NCI-H446 (cell line): ENCODE measurements around the gene PTPN18.

ENCODE experiments used
- DNase-seq, 2 experiments: peaks; one replicate each; lab custom pipeline; 2025; lab: John Stamatoyannopoulos, UW

The PTPN18 gene

DNA sequence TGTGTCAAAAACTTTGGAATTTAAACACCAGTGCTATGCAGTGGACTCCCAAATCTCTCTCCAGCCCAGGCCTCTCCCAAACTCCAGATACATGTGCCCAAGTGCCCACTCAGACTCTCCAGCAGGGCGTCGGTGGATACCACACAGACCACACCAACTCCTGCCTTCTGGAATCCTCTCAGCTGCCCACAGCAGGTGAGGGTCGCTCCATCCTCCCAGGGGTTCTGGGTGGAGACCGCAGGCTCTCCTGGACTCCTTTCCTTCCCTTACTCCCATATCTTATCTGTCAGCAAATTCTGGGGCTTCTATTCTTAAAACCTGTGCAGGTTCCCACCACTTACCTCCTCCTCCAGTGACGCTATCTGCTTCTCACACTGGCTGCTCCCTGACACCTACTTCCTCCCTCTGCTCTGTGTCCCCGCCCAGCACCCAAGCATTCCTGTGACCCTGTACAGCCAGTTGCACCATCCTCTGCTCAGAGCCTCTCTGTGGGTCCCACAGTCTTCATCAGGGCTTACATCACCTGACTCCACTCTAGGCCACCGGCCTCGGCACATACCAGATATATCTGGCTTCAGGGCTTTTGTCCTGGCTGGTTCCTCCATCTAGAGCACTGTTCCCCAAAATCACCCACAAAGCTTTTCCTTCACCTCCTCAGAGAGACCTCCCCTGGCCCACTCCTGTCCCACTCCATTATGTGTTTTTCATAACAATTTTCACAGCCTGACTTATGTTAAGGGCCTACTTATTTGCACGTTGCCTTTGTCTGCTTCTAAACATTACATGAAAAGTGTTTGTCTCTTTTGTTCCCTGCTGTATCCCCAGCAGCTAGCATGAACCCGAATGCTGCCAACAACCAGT lies 15.7 kb upstream of the PTPN18 start:
- DNase-seq: no peak

DNA sequence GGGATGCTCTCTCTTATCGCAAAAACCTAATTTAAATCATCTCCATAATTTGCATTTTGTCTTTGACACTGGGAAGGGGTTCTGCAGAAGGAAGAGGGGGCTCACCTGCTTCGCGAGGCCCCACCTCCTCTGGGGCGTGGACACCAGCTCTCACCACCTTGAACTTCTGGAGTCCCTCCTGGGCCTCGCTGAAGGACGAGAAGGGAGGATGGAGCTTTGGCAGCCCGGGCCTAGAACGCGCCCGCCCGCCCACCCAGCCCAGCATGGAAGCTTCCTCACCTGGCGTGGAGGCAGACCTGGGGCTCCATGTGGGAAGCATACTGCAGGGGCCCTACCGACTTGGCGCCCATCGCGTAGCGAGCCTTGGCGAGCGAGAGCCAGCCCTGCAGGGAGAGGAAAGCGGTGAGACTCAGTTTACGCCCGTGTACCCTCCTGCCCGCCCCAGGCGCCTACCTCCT lies 14.3 kb upstream of the PTPN18 start:
- DNase-seq: no peak

DNA sequence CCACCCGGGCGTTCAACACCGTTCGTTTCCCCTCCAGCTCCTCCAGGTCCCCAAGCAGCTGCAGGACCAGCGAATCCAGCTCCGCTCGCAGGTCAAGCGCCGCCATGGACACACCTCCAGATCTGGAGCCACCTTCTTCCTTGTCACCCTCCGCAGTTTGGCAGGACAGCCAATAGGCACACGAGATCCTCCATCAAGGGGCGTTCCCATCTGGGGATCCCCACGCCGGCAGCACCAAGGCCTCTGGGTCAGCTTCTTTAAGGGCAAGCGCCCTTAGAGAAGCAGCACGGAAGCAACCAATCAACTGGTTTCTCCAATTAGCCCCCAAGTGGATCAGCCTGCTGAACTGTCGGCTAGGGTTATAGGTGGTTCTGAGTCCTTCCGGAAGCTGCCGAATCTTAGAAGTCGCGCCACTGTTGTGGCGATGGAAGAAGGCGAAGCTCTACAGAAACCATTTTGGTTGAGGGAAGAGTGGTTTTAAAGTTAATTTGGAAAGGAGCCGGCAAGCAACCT lies 13.8 kb upstream of the PTPN18 start:
- peak; percentile 85 to 88 for DNase-seq

DNA sequence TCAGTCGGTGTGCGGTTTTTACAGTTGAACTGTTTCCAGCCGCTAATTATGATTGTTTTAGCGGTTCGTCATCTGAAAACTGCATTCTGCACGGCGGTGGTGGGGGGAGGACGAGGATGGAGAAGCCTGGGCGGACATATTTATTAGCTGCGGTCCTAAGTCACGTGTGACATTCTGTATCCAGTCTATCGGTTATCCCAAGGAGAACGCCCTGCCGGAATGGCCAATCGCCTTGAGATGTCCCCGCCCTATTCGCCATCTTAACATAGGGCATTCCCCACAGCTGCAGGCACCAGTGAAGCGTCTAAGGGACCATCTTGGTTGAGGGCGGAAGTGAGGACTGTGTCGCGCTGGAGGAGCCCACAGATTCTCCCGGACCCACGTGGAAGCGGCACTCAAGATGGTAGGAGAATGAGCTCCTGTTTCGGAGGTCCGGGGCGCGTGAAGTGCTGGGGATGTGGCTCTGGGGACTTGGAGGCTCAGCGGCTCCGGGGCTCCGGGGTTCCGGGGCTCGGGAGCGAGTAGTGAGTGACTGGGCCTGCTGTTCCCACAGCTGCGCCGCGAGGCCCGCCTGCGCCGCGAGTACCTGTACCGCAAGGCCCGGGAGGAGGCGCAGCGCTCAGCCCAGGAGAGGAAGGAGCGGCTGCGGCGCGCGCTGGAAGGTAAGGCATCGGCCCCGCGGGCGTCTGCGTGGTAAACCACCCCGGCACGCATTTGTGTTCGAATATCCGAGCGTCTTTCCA lies 13.2 kb upstream of the PTPN18 start, which contains the start of gene IMP4:
TSS of gene IMP4 (plus strand) at position 365 of the 743 bp plus-strand sequence. CDS start at position 401, 36 bp downstream.
- peak; percentile 94 to 97 for DNase-seq

DNA sequence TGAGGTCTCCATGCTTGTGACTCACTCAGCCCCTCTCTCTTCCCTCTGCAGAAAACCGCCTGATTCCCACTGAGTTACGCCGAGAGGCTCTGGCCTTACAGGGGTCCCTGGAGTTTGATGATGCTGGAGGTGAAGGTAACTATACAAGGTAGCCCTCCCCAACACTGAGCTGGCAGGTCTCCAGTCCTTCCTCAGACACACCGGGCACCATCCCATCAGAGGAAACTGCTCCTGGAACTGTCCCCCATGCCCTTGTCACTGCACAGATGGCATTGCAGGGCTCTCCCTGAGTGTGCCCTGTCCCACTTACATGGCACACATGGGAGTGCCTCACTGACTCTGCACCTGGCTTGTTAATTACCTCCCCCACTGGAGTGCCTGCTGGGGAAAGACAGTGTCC lies 11.3 kb upstream of the PTPN18 start:
- DNase-seq: no peak

DNA sequence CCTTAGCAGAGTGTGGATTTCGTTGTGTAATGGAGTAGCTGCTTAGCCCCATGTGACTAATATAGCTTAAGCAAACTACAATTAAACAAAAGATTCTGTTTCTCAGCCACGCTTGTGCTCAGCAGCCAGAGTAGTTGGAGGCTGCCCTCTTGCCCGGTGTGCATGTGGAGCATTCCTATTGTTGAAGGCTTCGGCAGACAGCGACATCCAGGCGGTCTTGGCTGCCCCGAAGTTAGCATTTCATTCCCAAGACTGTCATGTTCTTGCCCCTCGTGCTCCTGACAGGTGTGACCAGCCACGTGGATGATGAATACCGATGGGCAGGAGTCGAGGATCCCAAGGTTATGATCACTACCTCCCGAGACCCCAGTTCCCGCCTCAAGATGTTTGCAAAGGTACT lies 10.8 kb upstream of the PTPN18 start:
- no peak for DNase-seq

DNA sequence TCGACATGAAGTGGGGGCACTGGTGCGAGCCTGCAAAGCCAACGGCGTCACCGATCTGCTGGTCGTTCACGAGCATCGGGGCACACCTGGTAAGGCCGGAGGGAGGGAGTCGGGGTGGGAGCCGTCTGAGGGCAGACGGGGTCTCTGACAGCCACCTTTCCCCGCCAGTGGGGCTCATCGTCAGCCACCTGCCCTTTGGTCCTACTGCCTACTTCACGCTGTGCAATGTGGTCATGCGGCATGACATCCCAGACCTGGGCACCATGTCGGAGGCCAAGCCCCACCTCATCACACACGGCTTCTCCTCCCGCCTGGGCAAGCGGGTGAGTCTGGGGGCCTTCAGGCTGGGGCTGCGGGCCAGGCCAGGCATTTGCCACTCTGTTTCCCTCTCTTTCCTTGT lies 10.2 kb upstream of the PTPN18 start:
- DNase-seq: no peak

DNA sequence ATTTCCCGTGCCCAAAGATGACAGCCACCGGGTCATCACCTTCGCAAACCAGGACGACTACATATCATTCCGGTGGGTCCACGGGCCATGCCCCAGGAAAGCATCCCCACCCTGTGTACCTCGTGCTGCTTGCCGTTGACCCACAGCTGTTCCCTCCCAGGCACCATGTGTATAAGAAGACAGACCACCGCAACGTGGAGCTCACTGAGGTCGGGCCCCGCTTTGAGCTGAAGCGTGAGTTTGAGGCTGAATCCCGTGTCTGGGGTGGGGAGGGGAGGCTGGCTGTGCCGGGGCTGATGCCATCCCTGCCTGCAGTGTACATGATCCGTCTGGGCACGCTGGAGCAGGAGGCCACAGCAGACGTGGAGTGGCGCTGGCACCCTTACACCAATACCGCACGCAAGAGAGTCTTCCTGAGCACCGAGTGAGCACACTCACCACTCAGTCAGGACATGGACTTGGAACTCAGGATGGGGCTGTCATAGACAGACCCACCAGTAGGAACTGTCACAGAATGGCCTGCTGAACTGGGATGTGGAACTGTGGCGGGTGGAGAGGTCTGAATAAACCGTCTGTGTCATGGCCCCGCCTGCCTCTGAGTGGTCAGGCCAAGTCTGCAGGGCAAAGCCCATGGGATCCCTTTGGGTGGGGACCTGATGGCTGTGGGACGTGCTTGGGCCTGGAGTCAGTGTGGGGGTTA lies 9.7 kb upstream of the PTPN18 start:
- DNase-seq: no peak

DNA sequence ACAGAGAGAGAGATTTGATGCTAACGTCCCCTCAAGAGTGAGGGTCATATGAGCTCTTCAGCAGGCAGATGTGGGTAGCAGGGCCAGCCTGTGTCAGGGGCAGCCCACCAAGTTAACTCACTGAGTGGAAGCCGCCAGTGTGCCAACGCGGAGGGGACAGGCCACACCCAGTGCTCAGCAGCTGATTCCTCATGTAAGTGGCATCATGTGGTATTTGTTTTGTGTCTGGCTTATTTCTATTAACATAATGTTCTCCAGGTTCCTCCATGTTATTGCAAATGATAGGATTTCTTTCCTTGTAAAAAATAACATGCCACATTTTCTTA lies 9.2 kb upstream of the PTPN18 start:
- no peak for DNase-seq

DNA sequence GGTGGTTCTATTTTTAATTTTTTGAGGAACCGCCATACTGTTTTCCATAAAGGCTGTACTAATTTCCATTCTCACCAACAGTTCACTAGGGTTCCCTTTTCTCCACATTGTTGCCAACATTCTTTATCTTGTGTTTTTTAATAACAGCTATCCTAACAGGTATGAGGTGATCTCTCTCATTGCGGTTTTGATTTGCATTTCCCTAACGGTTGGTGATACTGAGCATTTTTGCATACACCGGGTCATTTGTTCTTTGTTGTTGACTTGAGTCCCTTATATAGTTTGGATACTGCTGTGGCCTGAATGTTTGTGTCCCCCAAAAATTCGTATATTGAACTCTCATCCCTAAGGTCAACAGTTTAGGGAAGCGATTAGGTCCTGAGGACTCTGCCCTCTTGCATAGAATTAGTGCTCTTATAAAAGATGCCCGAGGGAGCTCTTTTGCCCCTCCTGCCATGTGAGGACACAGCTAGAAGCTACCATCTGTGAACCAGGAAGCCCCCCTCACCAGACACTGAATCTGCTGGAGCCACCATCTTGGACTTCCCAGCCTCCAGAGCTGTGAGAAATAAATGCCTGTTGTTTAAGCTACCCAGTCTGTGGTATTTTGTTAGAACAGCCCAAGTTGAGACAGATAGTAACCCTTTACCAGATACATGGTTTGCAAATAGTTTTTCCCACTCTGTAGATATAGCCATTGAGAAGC lies 8.5 kb upstream of the PTPN18 start:
- DNase-seq: no peak

DNA sequence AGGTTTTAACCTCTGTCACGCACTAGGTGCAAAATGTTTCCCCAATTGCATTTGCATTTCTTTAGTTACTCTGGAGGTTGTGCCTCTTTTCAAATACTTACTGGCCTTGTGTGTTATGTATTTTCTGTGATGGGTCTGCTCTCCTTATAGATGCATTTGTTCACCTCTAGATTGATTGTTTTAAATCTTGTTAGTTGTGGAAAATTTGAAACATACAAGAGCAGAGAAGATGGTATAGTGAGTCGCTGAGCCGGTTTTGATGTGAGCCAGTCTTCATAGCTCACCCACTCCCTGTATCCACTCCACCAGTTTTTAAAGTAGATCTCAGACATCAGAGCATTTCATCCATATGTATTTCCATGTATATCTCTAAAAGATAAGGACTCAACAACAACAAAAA lies 6.7 kb upstream of the PTPN18 start:
- no peak for DNase-seq

DNA sequence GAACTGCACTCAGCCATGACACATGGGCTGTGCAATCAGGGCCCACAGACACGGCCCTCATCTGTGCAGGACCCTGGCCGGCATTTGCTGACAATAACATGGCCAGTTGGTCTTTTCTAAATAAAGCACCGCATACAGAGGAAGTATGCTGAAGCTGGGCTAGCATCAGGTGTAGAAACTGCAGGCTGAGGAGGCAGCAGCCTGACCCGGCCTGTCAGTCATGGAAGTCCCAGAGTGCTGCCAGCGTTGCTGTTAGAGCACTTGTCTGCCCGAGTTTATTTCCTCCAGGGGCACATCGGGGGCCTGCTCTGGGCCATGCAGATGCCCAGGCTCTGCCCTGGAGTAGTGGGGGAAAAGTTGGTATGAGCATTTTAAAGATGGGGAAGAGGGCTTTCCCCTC lies 4.1 kb upstream of the PTPN18 start:
- no peak for DNase-seq

DNA sequence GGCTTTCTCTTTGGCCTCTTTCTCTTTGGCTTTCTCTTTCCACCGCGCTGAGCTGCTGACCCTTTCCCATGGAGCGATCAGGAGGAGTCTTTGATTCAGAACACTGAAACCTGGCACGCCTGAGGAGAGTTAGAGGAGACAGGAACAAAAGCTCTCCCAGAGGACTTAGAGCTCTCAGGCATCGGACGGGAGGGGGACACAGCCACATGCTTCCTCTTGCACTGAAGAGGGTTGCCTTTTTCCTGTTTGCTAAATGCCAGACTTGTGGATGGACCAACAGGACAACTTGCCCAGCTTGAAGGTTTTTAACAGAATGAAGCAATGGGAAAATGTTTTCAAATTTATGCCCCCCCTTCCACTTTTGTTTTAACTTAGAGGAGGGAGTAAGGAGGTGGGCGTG lies 3.6 kb upstream of the PTPN18 start:
- no peak for DNase-seq

DNA sequence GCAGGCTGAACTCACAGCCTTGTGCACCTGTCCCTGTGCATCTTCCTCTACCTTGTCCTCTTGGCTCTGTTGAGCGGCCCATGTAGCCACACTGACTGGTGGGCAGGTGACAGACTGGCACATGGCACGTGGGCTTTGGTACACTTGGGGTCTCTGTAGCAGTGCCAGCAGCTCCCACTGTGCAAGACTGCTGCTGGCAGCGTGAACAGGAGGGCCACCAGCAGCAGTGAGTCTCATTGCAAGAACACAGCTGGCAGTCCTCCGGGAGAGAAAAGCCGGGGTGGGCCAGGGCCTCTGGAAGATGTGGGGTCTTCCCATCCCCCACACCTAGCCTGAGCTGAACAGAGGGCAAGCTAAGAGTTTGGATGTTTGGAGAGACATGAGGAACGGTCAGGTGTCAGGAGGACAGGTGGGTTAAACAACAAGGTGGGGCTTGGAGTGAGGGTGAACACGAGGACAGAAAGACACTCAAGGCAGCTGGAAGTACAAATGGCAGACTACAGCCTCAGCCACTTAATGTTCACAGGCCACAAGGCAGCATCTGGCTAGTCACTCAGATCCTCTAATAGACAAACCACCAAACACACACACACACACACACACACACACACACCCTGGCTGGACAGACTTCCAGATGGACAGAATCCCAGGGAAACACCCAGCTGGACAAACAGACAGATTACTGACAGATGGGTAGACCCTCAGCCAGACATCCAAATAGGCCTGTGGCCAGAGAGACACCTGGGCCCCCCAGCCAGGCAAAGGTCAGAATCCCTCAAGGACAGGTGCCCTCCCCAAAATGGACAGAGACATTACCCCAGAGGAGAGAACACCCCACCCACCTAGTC lies 2.3 kb upstream of the PTPN18 start:
- DNase-seq: no peak

DNA sequence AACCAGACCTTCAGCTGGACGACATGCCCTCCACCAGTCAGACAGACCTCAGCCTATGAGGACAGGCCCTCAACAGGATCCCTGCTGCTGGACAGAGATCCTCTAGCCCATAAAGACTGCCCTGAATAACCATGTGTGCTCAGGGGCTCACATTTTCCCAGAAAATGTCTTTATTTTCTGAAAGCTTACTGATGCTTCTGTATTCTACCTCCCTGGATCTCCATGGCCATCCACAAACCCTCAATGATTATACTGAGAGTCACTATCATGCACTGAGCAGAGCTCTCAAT lies 1.8 kb upstream of the PTPN18 start:
- DNase-seq: no peak

DNA sequence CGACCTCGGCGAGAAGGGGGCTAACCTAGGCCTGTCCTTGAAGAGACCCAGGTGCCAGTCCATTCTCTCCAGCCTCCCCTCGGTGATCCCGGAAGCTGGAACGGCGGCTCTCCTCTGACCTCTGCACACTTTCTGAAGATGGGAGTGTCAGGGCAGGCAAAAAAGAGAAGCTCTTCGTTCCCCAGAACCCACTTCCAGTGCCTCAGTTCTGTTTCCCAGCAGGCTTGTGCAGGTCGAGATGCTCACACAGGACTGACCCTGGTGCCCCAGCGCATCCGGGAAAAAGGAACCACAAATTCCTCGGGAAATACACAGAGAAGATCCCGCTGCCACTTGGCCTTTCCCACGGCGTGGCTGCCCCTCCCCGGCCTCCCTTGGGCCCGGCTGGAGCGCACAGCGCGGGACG lies 681 bp upstream of the PTPN18 start:
- no peak for DNase-seq

DNA sequence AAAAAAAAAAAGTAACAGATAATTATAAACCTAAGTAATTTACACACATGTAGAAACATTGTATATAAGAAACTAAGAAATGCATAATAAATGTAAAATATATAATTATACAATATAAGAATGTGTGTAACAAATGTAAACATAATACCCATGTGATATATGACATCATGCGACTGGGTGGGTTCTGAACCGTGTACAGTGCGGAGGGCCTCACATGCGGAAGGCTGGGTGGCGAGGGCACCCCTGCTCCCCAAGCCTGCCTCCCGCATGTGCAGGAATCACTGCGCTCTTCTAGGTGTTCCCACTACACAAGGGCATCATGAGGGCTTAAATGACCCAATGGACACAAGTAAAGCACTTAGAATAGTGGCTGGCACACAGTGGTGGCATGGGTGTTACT lies 2.0 kb downstream of the PTPN18 start:
- DNase-seq: no peak

DNA sequence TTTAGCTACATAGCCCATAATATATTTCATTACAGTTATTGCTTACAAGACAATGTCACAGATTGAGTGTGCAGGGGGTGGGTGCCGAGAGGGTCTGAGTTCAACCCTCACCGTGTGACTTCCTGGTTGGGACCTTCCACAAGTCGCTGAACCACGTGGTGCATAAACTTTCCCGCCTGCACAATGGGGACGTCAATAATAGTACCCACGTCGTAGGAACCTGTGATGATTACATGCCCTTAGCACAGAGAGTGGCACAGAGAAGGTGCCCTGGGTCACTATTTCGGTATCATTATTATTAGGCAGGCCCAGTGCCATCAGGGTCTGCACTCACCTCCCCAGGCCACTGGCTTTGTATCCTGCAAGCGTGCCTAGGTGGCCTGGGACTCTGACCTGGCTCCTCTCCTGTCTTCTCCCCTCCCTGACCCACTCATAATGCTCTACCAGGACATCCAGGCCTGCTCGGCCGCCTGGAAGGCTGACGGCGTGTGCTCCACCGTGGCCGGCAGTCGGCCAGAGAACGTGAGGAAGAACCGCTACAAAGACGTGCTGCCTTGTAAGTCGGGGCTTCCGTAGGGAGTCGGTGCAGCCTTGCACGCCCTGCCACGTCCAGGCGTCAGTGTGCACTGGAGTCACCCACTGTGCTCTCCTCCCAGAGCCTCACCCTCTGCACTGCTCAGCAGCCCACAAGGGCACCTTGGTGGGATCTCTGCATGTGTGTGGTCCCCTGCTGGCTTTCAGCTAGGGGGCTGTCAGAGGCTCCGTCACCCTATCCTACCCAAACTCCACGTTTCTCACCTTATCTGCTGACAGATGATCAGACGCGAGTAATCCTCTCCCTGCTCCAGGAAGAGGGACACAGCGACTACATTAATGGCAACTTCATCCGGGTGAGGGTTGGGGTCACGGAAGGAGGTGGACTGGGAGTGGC lies 2.8 kb downstream of the PTPN18 start:
- no peak for DNase-seq

DNA sequence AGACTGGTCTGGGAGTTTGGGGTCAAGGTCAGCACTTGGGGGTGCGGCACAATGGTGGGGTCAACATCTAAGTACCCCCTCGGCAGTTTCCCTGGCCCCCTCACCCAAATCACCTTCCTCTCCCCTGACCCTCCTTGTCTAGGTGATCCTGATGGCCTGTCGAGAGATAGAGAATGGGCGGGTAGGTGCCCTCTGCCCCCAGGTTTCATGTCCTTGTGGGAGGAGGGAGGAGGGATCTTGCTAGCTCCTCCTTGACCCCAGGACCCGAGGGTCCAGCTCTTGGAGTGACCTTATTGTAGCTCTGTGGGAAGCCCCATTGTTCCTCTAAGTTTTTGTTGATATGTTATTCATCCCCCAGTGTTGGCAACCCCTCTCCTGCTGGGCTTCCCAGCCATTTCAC lies 3.6 kb downstream of the PTPN18 start:
- no peak for DNase-seq

DNA sequence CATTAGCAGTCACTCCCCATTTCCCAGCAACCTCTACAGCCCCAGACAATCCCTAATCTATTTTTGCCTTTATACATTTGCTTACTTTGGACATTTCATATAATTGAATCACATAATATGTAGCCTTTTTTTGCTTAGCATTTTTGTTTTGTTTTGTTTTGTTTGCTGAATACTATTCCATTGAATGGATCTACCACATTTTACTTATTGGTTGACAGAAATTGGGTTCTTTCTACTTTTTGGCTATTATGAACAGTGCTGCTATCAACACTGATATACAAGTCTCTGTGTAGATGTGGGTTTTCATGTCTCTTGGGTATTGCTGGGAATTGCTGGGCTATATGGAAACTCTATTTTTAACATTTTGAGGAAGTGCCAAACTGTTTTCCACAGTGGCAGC lies 7.6 kb downstream of the PTPN18 start:
- no peak for DNase-seq
